DMS153 treated with DMSO at 0.1 percent for 48 hours (cell line): ENCODE measurements around the gene PLAC9.
A peak's percentile ranks its signal among the peaks of the same experiment; 100 is the strongest.

Experiments
- DNase-seq: peaks from one replicate; lab custom pipeline; 2025; ENCODE audit not compliant: unreplicated experiment; lab: John Stamatoyannopoulos, UW

Gene PLAC9

DNA sequence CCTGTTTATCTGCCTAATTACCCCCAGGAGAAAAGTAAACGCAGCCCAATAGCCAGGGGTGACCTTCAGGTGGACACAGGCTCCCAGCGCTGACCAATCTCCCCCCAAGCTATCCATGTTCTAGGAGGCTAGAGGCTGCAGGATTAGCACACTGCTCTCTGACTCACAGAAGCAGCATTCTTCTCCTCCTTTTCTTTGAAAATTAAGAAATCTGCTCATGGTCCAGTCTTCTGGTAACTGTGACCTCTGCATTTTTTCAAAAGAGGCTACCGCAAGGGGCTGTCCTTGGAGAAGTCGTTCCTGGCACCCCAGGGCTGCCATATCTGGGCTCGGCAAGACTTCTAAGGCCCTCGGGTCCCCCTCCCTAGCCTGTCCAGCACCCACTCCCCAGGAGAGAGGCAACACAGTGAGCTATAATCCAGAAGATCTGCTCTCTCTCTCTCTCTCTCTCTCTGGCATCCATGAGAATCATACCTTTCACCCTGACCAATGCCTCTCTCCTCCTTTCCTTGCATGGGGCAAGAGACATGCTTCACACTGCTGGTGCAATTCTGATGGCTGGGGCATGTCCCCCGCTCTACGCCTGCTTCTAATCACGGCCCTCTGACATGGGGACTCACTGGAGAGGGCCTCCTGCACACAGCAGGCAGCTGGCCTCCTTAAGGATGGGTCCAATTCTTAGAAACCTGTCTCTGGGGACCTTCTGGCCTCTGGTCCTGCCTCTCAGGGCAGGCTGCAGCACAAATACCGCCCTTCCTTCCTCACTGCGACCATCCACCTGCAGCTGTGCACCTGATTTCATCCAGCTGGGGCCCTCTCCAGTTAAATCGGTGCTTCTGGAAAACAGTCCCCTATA, 45.5 kb downstream of the PLAC9 start:
- no peak for DNase-seq

DNA sequence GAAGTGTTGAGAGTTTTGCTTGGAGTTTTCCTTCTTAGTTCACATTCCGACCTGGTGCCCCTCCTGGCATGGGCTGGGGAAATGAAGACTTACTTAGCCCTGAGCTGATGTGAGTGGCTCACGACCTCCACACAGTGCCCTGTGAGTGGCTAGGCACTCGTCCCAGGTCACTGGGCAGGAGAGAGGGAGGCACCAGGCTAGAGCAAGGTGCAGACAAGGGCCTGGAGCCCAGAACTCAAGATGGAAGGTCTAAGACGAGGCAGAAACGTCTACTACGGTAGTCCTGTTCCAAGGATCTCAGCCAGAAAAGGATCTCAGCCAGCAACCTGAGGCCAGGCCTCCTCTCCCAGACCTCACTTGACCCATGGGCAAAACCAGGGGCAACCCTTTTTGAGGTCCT, 50.5 kb downstream of the PLAC9 start:
- DNase-seq: no peak

DNA sequence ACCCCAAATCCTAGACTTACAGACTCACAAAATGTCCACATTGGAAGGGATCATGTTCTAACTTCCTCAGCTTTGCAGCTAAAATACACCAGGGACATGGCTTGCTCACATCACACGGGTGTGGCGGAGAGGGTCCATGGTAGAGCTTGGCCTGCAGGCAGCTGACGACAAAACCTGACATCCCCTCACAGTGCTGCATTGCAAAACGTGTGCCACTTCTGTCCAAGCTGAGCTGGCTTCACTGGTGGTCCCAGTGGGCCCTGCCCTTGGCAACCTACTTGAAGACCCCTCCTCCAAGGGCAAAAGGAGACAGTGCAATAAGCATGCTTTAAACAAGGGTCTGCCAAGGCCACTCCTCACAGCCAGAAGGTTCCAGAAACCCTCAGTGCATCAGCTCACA, 50.9 kb downstream of the PLAC9 start:
- DNase-seq: no peak

DNA sequence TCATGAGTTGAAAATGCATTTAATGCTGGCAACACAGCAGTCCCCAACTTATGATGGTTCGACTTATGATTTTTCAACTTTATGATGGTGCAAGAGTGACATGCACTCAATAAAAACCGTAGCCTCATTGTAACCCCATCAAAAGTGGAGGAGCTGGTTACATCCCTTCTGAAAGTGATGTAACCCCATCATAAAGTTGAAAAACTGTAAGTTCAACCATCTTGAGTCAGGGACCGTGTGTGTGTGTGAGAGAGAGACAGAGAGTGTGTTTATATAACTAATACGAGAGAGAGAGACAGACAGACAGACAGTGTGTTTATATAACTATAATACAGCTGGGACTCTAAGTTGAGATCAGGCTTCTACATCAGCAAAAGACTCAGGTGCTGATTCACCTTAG, 51.8 kb downstream of the PLAC9 start:
- no peak for DNase-seq

GRCh38 chr10:80185578-80186299, 53.2 kb downstream of the PLAC9 start:
- no peak for DNase-seq

DNA sequence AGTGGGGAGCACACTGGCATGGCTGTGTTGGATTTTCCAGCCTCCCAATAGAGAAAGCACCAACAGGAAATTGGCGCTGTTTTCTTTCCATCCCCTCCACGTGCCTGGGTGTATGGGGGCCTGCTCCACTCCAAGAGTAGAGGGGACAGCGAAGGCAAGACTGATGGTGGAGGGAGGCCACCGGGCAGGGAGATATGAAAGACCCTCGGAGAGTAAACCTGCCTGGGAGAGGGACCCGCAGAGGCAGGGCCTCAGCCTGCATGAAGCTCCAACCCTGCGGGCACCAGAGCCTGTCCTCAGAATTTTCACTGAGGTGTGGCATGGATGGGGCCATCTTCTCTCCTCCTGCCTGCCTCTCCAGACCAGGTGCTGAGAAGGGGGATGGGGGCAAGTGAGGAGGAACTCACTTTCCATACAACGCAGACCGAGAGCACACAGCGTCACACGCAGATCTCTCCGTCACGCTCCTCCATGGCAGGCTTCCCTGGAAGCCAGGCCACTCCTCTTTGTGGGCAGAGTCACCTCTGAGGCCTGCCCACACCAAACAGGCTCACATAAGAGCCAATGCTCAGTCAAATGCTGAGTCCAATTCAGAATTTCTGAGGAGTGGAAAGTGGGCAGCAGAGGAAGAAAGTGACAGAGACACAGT, 54.0 kb downstream of the PLAC9 start:
- peak; percentile 37 for DNase-seq

GRCh38 chr10:80187060-80187459, 54.5 kb downstream of the PLAC9 start:
- DNase-seq: no peak

- peak; percentile 71 for DNase-seq
Observed at GRCh38 chr10:80187465-80188409, 55.2 kb downstream of the PLAC9 start.

GRCh38 chr10:80188713-80189112, 56.2 kb downstream of the PLAC9 start:
- no peak for DNase-seq

DNA sequence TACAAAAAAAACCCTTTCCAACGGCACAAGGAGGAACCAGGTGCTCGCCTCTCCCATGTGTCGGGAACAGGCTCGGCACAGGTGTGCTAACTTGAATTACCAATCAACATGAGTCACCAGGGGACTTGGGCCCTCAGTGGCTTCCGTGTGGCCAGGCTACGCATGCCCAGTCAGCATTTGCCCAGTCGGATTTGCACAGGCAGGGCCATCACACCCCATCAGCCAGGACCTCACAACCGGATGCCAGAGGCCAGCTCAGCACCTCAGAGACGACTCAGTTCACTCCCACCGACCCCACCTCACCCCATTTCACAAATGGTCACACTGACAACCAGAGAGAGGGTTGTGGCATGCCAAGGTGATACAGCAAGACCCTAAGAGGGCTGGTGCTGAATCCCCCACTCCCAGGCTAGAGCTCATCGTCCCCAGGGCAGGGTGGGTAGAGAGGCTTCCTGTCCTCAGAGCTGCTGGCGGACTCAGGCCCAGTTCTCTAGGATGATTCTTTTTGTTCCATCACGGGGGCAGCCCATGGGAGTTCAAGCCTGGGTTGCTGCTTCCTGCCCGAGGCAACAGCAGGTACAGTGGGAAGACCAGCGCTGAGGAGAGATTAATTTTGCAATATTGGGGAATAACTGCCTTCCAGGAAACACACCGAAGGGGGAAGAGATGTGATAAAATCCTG, 59.2 kb downstream of the PLAC9 start:
- DNase-seq: no peak

DNA sequence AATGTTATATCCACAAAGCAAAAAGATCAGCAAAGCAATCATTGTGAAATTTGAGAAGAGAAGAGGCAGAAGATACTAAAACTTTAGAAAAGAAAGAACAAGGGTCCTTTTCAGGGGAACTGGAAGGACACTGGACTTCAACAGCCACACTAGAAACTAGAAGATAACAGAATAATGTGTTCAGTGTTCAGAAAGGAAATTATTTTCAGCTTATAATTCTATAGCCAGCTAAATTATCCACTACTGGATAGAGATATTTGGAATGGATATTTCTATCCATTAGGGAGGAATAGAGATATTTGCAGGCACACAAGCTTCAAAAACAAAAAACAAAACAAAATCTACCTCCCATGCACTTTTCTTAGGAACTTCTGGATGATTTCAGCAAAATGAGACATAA, 60.0 kb downstream of the PLAC9 start:
- DNase-seq: no peak

DNA sequence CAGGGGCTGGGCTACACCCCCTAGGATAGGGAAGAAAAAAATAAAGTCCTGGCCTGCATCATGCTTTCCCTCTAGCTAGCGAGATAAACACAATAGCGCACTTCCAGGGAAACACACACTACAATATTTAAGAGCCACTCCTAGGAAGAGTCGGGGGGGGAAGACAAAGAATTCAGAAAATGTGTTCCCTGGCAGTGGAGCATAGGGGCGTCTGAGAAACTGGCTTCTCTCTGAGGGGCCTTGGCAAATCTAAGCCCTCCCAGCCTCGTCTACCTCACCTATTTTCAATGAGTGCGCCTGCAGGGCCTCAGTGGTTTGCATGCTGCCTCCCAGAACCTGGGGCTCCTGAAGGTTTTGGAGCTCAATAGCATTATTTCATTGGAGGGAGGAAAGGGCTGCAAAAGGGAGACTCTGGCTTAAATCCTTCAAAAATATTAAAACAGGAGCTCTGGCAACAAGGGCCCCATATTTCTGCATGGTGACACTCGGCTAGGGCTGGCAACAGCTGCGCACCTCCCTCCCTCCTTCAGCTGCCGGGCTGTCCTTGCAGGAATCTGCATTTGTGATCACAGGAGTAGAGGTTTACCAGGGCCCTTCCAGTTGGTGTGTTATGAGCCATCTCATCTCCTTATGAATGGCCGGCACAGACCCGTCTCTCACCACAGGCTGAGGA, 62.0 kb downstream of the PLAC9 start:
- DNase-seq: no peak
